HEK293 (cell line): Measurements from ENCODE around the gene SLC6A2.

Experiments used
- KLF10 ChIP-seq: fragments of 450-650 bp; IDR thresholded peaks from 2 replicates; pipeline ENCODE4 v1.5.1; 2018; ENCODE audit warnings: missing biosample characterization, mild to moderate bottlenecking, missing genetic modification characterization
- REPIN1 ChIP-seq: fragments of 450-650 bp; formaldehyde crosslinking; IDR thresholded peaks from 2 replicates; pipeline ENCODE4 v1.5.1; 2017; ENCODE audit warnings: missing biosample characterization, missing genetic modification characterization, low read depth
- SCRT1 ChIP-seq: fragments of 450-650 bp; formaldehyde crosslinking; IDR thresholded peaks from 2 replicates; pipeline ENCODE4 v1.5.1; 2016; ENCODE audit warnings: missing biosample characterization, missing genetic modification characterization, borderline replicate concordance
- ZBTB1 ChIP-seq: fragments of 450-650 bp; formaldehyde crosslinking; IDR thresholded peaks from 2 replicates; pipeline ENCODE4 v1.5.1; 2016; ENCODE audit warnings: missing biosample characterization, missing genetic modification characterization
- ZFP41 ChIP-seq: fragments of 450-650 bp; formaldehyde crosslinking; IDR thresholded peaks from 2 replicates; pipeline ENCODE4 v1.5.1; 2016; ENCODE audit warnings: missing biosample characterization, missing genetic modification characterization, borderline replicate concordance
- ZNF626 ChIP-seq: fragments of 450-650 bp; sonication (Bioruptor Pico); formaldehyde crosslinking; IDR thresholded peaks from 2 replicates; pipeline ENCODE4 v1.5.1; 2018; ENCODE audit warnings: missing biosample characterization, missing genetic modification characterization, inconsistent platforms
- ZNF776 ChIP-seq: fragments of 450-650 bp; formaldehyde crosslinking; IDR thresholded peaks from 2 replicates; pipeline ENCODE4 v1.5.0; 2017; ENCODE audit warnings: missing biosample characterization, missing genetic modification characterization, borderline replicate concordance
- TF ChIP-seq, protein P1 (sequence below): fragments of 450-650 bp; formaldehyde crosslinking; IDR thresholded peaks from 2 replicates; pipeline ENCODE4 v1.5.1; 2016; ENCODE audit warnings: missing biosample characterization, missing genetic modification characterization

DNA sequence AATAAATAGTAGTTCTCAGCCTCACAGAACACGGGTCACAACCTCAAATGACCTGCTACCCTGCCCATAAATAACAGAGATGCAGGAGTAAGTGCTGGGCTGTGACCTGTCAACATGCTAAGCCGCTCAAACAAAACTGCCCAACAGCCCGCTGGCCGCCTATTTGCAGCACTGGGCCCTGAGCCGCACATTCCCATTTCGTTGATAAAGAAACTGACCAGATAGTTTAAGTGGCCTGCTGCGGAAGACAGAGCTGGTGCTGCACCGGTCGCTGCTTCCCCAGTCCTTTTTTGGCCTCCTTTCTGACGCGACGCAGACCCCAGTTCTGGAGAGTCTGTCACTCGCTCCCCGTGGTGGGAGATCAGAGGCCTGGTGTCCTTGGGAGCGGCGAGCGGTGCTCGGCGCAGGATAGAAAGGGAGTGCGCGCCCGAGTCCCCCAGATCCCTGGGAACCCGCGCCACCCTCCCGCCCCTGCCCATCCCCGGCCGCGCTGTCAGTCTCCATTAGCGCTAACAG is 349 bp upstream of the SLC6A2 start:
- no peak for TF ChIP-seq ZNF776 (tag by site-specific recombination)
- no peak for TF ChIP-seq KLF10 (tag by site-specific recombination)
- TF ChIP-seq SCRT1, result no peak
- no peak for TF ChIP-seq ZNF626 (tag by site-specific recombination)
- TF ChIP-seq, protein P1, sequence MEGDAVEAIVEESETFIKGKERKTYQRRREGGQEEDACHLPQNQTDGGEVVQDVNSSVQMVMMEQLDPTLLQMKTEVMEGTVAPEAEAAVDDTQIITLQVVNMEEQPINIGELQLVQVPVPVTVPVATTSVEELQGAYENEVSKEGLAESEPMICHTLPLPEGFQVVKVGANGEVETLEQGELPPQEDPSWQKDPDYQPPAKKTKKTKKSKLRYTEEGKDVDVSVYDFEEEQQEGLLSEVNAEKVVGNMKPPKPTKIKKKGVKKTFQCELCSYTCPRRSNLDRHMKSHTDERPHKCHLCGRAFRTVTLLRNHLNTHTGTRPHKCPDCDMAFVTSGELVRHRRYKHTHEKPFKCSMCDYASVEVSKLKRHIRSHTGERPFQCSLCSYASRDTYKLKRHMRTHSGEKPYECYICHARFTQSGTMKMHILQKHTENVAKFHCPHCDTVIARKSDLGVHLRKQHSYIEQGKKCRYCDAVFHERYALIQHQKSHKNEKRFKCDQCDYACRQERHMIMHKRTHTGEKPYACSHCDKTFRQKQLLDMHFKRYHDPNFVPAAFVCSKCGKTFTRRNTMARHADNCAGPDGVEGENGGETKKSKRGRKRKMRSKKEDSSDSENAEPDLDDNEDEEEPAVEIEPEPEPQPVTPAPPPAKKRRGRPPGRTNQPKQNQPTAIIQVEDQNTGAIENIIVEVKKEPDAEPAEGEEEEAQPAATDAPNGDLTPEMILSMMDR (tag by site-specific recombination), result no peak
- TF ChIP-seq ZBTB1, result no peak
- no peak for TF ChIP-seq ZFP41 (tag by site-specific recombination)
- no peak for TF ChIP-seq REPIN1 (tag by site-specific recombination)
